Osteoblast (primary cell): ENCODE measurements around the gene DUT. TPM values are rescaled to one million over a fixed set of nuclear protein-coding genes. Genes with fewer than 3 reads are reported as not detected.

Experiments used
- DNase-seq: peaks from one replicate; pipeline ENCODE4 v3.0.0; 2011; ENCODE audit warnings: low spot score, mixed read lengths; ENCODE audit not compliant: insufficient read length; ENCODE audit errors: missing footprints
- H2AFZ ChIP-seq: 2 replicates; pipeline ENCODE4 v1.6.0; 2011; ENCODE audit warnings: mild to moderate bottlenecking, low read length
- H3K27ac ChIP-seq: 2 replicates; pipeline ENCODE4 v1.5.1; 2011; ENCODE audit warnings: mild to moderate bottlenecking, low read depth, low read length, moderate library complexity
- H3K27me3 ChIP-seq: 2 replicates; pipeline ENCODE4 v1.6.0; 2012; ENCODE audit warnings: mild to moderate bottlenecking, control low read depth, inconsistent platforms, low read length, moderate library complexity; ENCODE audit not compliant: insufficient read depth
- H3K36me3 ChIP-seq: 2 replicates; pipeline ENCODE4 v1.5.1; 2011; ENCODE audit warnings: mild to moderate bottlenecking, low read length, control low read depth, moderate library complexity; ENCODE audit not compliant: insufficient read depth
- H3K4me1 ChIP-seq: 2 replicates; pipeline ENCODE4 v1.5.1; 2011; ENCODE audit warnings: mild to moderate bottlenecking, low read length, control low read depth, moderate library complexity; ENCODE audit not compliant: insufficient read depth
- H3K4me2 ChIP-seq: 2 replicates; pipeline ENCODE4 v1.6.0; 2011; ENCODE audit warnings: mild to moderate bottlenecking, low read length; ENCODE audit not compliant: insufficient read depth
- H3K4me3 ChIP-seq: fragments of 200-600 bp; sonication (generic); 3 replicates; pipeline ENCODE4 v1.5.1; 2012; ENCODE audit warnings: mild to moderate bottlenecking, low read length, inconsistent platforms; ENCODE audit not compliant: insufficient read depth
- H3K79me2 ChIP-seq: 2 replicates; pipeline ENCODE4 v1.6.0; 2012; ENCODE audit warnings: mild to moderate bottlenecking, low read length, control low read depth, inconsistent platforms; ENCODE audit not compliant: insufficient read depth
- H3K9me3 ChIP-seq: 2 replicates; pipeline ENCODE4 v1.5.1; 2011; ENCODE audit warnings: low read depth, low read length, control low read depth
- H4K20me1 ChIP-seq: 2 replicates; pipeline ENCODE4 v1.6.0; 2012; ENCODE audit warnings: mild to moderate bottlenecking, low read length, control low read depth; ENCODE audit not compliant: insufficient read depth
- CTCF ChIP-seq: IDR thresholded peaks from 2 replicates; pipeline ENCODE4 v1.5.1; 2011; ENCODE audit warnings: mild to moderate bottlenecking, low read depth, low read length, moderate library complexity; ENCODE audit errors: extremely low read depth
- total RNA-seq: library from RNA; depleted of rRNA; stranded (reverse); fragments of >200 nt; gene quantifications from 2 replicates; pipeline ENCODE4 v1.2.3, GENCODE V29; 2012

The DUT gene
- total RNA-seq, 1 donor: 49.2 TPM

DNA sequence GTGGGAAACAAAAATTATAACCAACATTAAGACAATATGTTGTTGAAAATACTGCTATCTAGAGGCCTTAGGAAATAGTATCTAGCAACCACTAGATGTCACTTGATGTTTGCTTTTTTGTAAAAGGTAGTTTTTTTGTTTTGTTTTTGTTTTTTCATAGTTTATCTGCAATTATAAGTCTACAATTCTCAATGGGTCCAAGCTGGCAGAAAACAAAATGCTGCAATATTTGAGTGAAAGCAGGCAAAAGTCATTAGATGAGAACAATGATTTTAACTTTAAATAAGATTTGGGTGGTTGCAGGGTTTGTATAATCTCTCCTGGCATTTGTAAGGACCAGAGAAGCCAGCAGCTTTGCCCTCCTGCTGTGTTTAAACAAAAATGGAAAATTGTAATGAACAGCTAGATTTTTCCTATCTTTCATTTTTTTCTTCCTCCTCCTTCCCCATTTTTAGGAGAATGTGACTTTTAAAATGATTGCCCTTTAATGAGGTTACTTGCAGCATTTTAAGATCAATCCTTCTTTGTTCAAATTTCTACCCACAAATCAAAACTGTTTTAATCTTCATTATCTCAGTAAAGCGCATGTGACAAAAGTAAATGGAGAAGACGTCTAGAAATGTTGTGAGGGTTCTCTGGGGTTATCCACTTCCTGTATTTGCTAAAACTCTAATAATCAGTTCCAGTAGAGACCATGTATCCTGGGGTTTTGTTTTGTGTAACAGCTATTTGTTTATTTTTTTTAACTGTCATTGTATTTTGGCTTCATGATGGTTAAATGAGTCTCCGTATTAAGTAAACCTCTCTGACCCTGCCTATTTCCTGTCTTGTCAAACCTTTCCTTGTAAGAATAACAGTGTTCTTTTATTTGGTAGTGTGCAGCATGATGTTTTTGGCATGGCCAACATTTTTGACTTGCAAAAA lies 27.3 kb downstream of the DUT start:
- Histone ChIP-seq H3K4me1 (peaks cover 25% of the 10 kb centered on the region), H3K79me2 (no peaks in the 10 kb centered on the region), H3K4me2 (peak overlapping the region; percentile 55), H3K9me3 (no peaks in the 10 kb centered on the region), H3K27me3 (no peaks in the 10 kb centered on the region), H3K36me3 (no peaks in the 10 kb centered on the region), H2AFZ (peak overlapping the region; percentile 8), H3K27ac (peak overlapping the region; percentile 65), H4K20me1 (no peaks in the 10 kb centered on the region), H3K4me3 (peak overlapping the region; percentile 8)
- TF ChIP-seq CTCF: peak; percentile 69
- DNase-seq: peak; percentile 44

DNA sequence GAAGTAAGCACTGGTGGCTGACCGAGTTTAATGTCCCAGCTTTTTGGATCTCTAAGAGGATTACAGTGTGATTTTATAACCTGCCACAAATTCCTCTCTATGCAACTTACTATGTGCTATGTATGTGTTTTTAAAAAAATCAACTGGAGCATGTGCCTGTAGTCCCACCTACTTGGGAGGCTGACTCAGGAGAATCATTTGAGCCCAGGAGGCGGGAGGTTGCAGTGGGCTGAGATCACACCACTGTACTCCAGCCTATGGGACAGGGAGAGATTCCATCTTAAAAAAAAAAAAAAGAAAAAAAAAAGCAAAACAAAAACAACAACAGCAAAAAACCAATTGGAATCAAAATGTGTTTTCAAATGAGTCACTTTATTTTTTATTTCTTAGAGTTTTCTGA lies 29.6 kb downstream of the DUT start:
- no peak for TF ChIP-seq CTCF
- no peak overlapping the region for H3K27ac ChIP-seq
- no peak for DNase-seq

DNA sequence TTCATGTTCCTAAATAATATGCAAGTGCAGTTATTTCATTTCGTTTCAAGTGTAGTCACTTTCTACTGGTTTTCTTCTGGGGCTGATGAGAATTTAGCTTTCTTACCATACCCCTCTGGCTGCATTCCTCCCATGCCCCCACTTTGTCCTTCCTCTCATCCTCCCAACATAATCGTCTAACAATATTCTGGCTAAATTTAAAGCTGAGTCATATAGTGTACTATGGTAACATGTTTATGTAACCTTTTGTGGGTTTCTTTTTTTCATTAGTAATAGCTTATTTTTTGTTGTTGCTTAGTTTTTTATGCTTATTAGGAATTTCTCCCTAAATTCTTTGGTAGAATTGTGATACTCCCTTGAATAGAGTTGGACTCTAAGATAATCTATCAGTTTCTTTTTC lies 30.5 kb downstream of the DUT start:
- Histone ChIP-seq H3K9me3 (no peaks in the 10 kb centered on the region), H2AFZ (no peak overlapping the region), H3K4me1 (peaks cover 16% of the 10 kb centered on the region), H4K20me1 (no peaks in the 10 kb centered on the region), H3K36me3 (no peaks in the 10 kb centered on the region), H3K27me3 (no peaks in the 10 kb centered on the region), H3K27ac (peak overlapping the region; percentile 69), H3K79me2 (no peaks in the 10 kb centered on the region), H3K4me2 (no peak overlapping the region), H3K4me3 (no peak overlapping the region)
- DNase-seq: no peak
- TF ChIP-seq CTCF: no peak

More for the DNA sequence above, 29.6 kb downstream of the DUT start:
- Histone ChIP-seq H4K20me1 (no peaks in the 10 kb centered on the region), H3K4me1 (peaks cover 16% of the 10 kb centered on the region), H3K4me3 (no peak overlapping the region), H3K4me2 (no peak overlapping the region), H3K27me3 (no peaks in the 10 kb centered on the region), H2AFZ (no peak overlapping the region), H3K36me3 (no peaks in the 10 kb centered on the region), H3K9me3 (no peaks in the 10 kb centered on the region), H3K79me2 (no peaks in the 10 kb centered on the region)

DNA sequence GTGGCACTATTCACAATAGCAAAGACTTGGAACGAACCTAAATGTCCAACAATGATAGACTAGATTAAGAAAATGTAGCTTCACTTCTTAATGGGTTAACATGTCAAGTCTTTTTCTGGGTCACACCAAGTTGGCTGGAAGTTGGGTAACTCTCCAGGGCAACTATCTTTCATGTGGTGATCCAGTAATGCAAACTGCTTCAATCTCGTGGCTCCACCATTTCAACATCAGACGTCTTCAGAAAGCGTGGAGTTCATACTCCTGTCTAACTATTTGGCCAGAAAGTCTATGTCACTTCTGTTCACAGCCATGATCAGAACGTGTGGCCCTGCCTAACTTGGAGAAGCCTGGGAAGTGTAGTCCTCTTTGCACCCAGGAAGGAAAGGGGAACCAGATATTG lies 32.2 kb downstream of the DUT start:
- H3K36me3 ChIP-seq: no peaks in the 10 kb centered on the region
- H3K27ac ChIP-seq: no peak overlapping the region
- H3K4me3 ChIP-seq: no peak overlapping the region
- H4K20me1 ChIP-seq: no peaks in the 10 kb centered on the region
- peaks cover 13% of the 10 kb centered on the region for H3K4me1 ChIP-seq
- no peaks in the 10 kb centered on the region for H3K9me3 ChIP-seq
- no peaks in the 10 kb centered on the region for H3K27me3 ChIP-seq
- no peak overlapping the region for H3K4me2 ChIP-seq
- no peak for DNase-seq
- TF ChIP-seq CTCF: no peak
- no peaks in the 10 kb centered on the region for H3K79me2 ChIP-seq
- no peak overlapping the region for H2AFZ ChIP-seq
